K562 (cell line): ENCODE results near the gene GPR15. TPM values are rescaled to one million over a fixed set of nuclear protein-coding genes. Genes with fewer than 3 reads are reported as not detected.

ENCODE experiments used
- CREBBP ChIP-seq: IDR thresholded peaks from one replicate; pipeline ENCODE4 v1.6.1; 2012; ENCODE audit warnings: low read depth, mild to moderate bottlenecking, control low read depth, inconsistent platforms, low read length
- FOSL1 ChIP-seq: fragments of 200-800 bp; sonication (Bioruptor generic); conservative IDR thresholded peaks from 2 replicates; pipeline ENCODE4 v1.6.1; 2016; ENCODE audit warnings: missing genetic modification characterization, missing compliant biosample characterization
- HLTF ChIP-seq: fragments of 450-650 bp; IDR thresholded peaks from 2 replicates; pipeline ENCODE4 v1.6.1; 2016
- MAFK ChIP-seq: IDR thresholded peaks from 2 replicates; pipeline ENCODE4 v1.6.1; 2011; ENCODE audit warnings: low read length, improper control_type of control experiment
- MEF2A ChIP-seq: IDR thresholded peaks from 2 replicates; pipeline ENCODE4 v1.6.1; 2011; ENCODE audit warnings: low read depth, mild to moderate bottlenecking, low read length, moderate library complexity; ENCODE audit not compliant: control insufficient read depth
- NCOA4 ChIP-seq: fragments of 450-650 bp; IDR thresholded peaks from 2 replicates; pipeline ENCODE4 v1.6.1; 2018; ENCODE audit warnings: mild to moderate bottlenecking; ENCODE audit not compliant: partially characterized antibody
- NRF1 ChIP-seq, 2 experiments: fragments of 450-650 bp; IDR thresholded peaks in 1 of 2; conservative IDR thresholded peaks in 1 of 2; 2 replicates each; pipeline ENCODE4 v1.6.1; 2014; ENCODE audit warnings: mild to moderate bottlenecking in 2 of 2
- PTTG1 ChIP-seq: fragments of 450-650 bp; IDR thresholded peaks from 2 replicates; pipeline ENCODE4 v1.6.1; 2016; ENCODE audit warnings: low read depth, mild to moderate bottlenecking, missing genetic modification characterization, missing compliant biosample characterization
- RFX1 ChIP-seq: fragments of 450-650 bp; IDR thresholded peaks from 2 replicates; pipeline ENCODE4 v1.6.1; 2016; ENCODE audit warnings: mild to moderate bottlenecking, moderate library complexity
- SIN3A ChIP-seq, 2 experiments: fragments of 150-350 bp in 1 of 2; IDR thresholded peaks; 2 replicates each; pipeline ENCODE4 v1.6.1; 2011 to 2016; ENCODE audit warnings: borderline replicate concordance in 2 of 2, low read depth in 2 of 2, low read length in 2 of 2, mild to moderate bottlenecking in 2 of 2, moderate library complexity in 2 of 2; ENCODE audit not compliant: control insufficient read depth in 1 of 2
- TEAD2 ChIP-seq: fragments of 450-650 bp; IDR thresholded peaks from 2 replicates; pipeline ENCODE4 v1.6.1; 2016; ENCODE audit warnings: missing genetic modification characterization, control low read depth, missing compliant biosample characterization
- ZFP30 ChIP-seq: fragments of 250-450 bp; sonication (Bioruptor Pico); IDR thresholded peaks from 2 replicates; pipeline ENCODE4 v1.8.0; 2022; ENCODE audit warnings: moderate library complexity, mild to moderate bottlenecking, inconsistent platforms, borderline replicate concordance
- ZNF324 ChIP-seq: fragments of 250-450 bp; sonication (Bioruptor Pico); IDR thresholded peaks from 2 replicates; pipeline ENCODE4 v1.4.0; 2020; ENCODE audit warnings: mild to moderate bottlenecking
- polyA plus RNA-seq, 8 experiments: library from polyadenylated mRNA; depleted of rRNA in 4 of 8; stranded (reverse) in 5 of 8; unstranded in 3 of 8; fragments of >200 nt; fragmentation: Nextera tagmentation in 2 of 8; fragmentation: Illumina TruSeq in 1 of 8; extraction: Ambion mirVana in 2 of 8; extraction: Trizol in 1 of 8; gene quantifications; 2 replicates each; pipeline versions ENCODE4 v1.2.1 to v1.2.3, GENCODE V29; 2011 to 2014; ENCODE audit warnings: inconsistent platforms in 1 of 8, missing spikeins in 1 of 8
- total RNA-seq, 7 experiments: library from RNA; depleted of rRNA in 6 of 7; stranded (reverse); fragments of >200 nt in 6 of 7; fragmentation: Illumina TruSeq in 2 of 7; extraction: Trizol in 2 of 7; gene quantifications; 2 replicates each; pipeline versions ENCODE4 v1.2.1 to v1.2.3, GENCODE V29; 2011 to 2021; ENCODE audit warnings: low replicate concordance in 1 of 7
- TF ChIP-seq, protein P1 (sequence below): fragments of 250-450 bp; sonication (Bioruptor Pico); IDR thresholded peaks from 2 replicates; pipeline ENCODE4 v1.4.0; 2020
- TF ChIP-seq, protein P2 (sequence below): fragments of 450-650 bp; formaldehyde crosslinking; IDR thresholded peaks from 2 replicates; pipeline ENCODE4 v1.4.0; 2022; ENCODE audit warnings: missing genetic modification characterization
- TF ChIP-seq, protein P3 (sequence below): sonication (generic); formaldehyde crosslinking; IDR thresholded peaks from 2 replicates; pipeline ENCODE4 v1.8.0; 2022; ENCODE audit warnings: missing genetic modification reagents, mild to moderate bottlenecking, borderline replicate concordance
- TF ChIP-seq, protein P4 (sequence below): fragments of 450-650 bp; IDR thresholded peaks from 2 replicates; pipeline ENCODE4 v1.6.1; 2018; ENCODE audit not compliant: partially characterized antibody
- TF ChIP-seq, protein P5 (sequence below): IDR thresholded peaks from 2 replicates; pipeline ENCODE4 v1.6.1; 2011; ENCODE audit not compliant: insufficient read length; ENCODE audit errors: extremely low read depth

The GPR15 gene
- total and polyA plus RNA-seq, 9 of the 15 experiments (the other 6 are each of a cell fraction or from before 2014, with no cell fraction given), result 0.13 TPM; not detected in 8

DNA sequence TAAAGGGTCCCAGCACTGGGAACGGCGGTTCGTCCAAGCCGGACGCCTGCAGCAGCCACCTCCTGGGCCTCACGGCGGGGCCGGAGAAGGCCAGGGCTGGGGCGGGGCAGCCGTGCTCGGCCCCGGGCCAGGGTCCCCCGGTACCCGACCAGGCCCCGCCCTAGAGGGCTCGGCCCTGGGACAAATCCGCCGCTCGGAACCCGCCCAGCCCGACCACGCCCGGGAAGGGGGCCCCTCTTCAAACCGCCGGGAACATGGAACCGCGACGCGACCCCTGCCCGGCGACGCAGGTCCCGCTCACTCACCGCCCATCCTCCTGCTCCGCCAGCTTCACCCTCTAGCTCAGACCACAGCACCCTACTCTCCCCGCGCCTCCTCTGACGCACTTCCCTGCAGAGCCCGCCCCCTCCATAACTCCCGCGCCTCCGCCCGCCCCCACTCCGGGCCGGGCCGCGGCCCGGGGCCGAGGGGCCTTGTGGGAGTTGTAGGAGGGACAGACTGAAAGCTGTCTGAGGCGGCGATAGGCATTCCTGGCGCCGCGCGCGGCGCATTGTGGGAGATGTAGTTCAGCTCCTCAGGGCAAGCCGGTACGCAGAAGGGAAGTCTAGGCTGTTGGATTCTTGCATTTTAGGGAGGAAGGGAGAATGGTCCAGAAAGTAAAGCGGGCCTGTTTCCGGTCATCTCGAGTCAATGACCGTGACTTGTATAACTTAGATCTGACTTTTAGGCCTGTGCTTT is 9.1 kb upstream of the GPR15 start, which contains the start of gene CLDND1 (continued):
- 0 out of 2 replicates have a peak, but pooled peaks have one; percentile 35 for TF ChIP-seq FOSL1 (tag)
- TF ChIP-seq, protein P1, sequence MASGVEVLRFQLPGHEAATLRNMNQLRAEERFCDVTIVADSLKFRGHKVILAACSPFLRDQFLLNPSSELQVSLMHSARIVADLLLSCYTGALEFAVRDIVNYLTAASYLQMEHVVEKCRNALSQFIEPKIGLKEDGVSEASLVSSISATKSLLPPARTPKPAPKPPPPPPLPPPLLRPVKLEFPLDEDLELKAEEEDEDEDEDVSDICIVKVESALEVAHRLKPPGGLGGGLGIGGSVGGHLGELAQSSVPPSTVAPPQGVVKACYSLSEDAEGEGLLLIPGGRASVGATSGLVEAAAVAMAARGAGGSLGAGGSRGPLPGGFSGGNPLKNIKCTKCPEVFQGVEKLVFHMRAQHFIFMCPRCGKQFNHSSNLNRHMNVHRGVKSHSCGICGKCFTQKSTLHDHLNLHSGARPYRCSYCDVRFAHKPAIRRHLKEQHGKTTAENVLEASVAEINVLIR (CRISPR knock-in tag), result no peak
- no peak for TF ChIP-seq CREBBP
- no peak for TF ChIP-seq MEF2A
- no peak for TF ChIP-seq NCOA4
- TF ChIP-seq PTTG1 (tag), result no peak
- TF ChIP-seq, protein P2, sequence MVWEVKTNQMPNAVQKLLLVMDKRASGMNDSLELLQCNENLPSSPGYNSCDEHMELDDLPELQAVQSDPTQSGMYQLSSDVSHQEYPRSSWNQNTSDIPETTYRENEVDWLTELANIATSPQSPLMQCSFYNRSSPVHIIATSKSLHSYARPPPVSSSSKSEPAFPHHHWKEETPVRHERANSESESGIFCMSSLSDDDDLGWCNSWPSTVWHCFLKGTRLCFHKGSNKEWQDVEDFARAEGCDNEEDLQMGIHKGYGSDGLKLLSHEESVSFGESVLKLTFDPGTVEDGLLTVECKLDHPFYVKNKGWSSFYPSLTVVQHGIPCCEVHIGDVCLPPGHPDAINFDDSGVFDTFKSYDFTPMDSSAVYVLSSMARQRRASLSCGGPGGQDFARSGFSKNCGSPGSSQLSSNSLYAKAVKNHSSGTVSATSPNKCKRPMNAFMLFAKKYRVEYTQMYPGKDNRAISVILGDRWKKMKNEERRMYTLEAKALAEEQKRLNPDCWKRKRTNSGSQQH (CRISPR knock-in tag), result no peak
- TF ChIP-seq, protein P3, sequence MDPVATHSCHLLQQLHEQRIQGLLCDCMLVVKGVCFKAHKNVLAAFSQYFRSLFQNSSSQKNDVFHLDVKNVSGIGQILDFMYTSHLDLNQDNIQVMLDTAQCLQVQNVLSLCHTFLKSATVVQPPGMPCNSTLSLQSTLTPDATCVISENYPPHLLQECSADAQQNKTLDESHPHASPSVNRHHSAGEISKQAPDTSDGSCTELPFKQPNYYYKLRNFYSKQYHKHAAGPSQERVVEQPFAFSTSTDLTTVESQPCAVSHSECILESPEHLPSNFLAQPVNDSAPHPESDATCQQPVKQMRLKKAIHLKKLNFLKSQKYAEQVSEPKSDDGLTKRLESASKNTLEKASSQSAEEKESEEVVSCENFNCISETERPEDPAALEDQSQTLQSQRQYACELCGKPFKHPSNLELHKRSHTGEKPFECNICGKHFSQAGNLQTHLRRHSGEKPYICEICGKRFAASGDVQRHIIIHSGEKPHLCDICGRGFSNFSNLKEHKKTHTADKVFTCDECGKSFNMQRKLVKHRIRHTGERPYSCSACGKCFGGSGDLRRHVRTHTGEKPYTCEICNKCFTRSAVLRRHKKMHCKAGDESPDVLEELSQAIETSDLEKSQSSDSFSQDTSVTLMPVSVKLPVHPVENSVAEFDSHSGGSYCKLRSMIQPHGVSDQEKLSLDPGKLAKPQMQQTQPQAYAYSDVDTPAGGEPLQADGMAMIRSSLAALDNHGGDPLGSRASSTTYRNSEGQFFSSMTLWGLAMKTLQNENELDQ (CRISPR knock-in tag), result no peak
- TF ChIP-seq MAFK, result no peak
- TF ChIP-seq ZNF324 (CRISPR knock-in tag), result no peak
- TF ChIP-seq, protein P4, sequence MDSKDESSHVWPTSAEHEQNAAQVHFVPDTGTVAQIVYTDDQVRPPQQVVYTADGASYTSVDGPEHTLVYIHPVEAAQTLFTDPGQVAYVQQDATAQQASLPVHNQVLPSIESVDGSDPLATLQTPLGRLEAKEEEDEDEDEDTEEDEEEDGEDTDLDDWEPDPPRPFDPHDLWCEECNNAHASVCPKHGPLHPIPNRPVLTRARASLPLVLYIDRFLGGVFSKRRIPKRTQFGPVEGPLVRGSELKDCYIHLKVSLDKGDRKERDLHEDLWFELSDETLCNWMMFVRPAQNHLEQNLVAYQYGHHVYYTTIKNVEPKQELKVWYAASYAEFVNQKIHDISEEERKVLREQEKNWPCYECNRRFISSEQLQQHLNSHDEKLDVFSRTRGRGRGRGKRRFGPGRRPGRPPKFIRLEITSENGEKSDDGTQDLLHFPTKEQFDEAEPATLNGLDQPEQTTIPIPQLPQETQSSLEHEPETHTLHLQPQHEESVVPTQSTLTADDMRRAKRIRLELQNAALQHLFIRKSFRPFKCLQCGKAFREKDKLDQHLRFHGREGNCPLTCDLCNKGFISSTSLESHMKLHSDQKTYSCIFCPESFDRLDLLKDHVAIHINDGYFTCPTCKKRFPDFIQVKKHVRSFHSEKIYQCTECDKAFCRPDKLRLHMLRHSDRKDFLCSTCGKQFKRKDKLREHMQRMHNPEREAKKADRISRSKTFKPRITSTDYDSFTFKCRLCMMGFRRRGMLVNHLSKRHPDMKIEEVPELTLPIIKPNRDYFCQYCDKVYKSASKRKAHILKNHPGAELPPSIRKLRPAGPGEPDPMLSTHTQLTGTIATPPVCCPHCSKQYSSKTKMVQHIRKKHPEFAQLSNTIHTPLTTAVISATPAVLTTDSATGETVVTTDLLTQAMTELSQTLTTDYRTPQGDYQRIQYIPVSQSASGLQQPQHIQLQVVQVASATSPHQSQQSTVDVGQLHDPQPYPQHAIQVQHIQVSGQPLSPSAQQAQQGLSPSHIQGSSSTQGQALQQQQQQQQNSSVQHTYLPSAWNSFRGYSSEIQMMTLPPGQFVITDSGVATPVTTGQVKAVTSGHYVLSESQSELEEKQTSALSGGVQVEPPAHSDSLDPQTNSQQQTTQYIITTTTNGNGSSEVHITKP, result peak; percentile 88
- peak; percentile 80 to 83 for TF ChIP-seq NRF1 (conservative IDR thresholded peaks at IDR 0.05 in 1 of 2, IDR thresholded peaks at IDR 0.05 in 1 of 2)
- TF ChIP-seq ZFP30 (CRISPR knock-in tag), result no peak
- TF ChIP-seq TEAD2, result no peak
- TF ChIP-seq RFX1, result no peak
- TF ChIP-seq, protein P5, sequence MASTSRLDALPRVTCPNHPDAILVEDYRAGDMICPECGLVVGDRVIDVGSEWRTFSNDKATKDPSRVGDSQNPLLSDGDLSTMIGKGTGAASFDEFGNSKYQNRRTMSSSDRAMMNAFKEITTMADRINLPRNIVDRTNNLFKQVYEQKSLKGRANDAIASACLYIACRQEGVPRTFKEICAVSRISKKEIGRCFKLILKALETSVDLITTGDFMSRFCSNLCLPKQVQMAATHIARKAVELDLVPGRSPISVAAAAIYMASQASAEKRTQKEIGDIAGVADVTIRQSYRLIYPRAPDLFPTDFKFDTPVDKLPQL, result no peak
- TF ChIP-seq HLTF, result no peak
- TF ChIP-seq SIN3A (IDR thresholded peaks at IDR 0.05; ENCODE audit: borderline replicate concordance in 2 of 2, control insufficient read depth in 1 of 2, low read depth in 2 of 2, low read length in 2 of 2), result peak in 1 of 2 experiments; percentile 21; a peak in 1 of 4 replicates
